Measurements from ENCODE around the gene TMEM269.

The TMEM269 gene

DNA sequence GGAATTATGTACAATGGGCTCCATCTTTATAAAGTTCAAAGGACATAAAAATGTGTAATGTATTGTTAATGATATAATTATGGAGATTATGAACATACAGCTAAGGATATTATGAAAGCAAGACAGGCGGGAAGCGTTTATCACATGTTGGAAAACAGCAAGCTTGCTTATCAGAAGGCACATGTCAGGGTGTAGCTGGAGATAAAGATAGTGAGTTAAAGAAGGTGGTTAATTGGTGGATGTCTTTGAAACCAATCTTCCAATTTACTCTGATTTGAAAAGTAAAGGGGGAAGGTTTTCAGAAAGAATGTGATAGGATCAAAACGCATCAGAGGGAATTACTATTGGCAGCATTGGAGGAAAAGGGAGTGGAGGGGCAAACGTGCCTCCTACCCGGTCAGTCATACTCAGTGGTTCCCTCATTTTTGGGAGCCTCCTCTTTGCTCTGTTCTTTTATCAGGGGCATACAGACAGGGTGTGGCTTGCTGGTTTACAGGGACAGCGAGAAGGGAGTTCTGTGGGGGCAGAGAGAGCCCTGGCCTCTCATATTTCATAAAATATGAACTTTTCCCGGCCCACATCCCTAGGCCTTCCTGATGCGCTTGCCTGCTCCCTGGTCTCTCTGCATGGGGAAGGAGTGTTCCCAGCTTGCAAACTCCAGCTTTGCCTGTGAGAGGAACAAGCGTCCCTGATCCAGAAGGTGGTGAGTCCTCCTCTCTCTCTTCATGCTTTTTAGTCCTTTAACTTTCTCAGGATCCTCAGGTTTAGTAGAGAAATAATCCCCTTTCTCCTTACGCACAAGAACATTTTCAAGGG is 40.5 kb downstream of the TMEM269 start:
- no peak for DNase-seq (ENCODE audit: low read depth)
- H3K4me3 ChIP-seq (ENCODE audit: low read depth, low read length): no peak overlapping the region
- TF ChIP-seq, protein P1, sequence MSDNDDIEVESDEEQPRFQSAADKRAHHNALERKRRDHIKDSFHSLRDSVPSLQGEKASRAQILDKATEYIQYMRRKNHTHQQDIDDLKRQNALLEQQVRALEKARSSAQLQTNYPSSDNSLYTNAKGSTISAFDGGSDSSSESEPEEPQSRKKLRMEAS (IDR thresholded peaks at IDR 0.05; ENCODE audit: low read depth, low read length): no peak
- TF ChIP-seq, protein P2, sequence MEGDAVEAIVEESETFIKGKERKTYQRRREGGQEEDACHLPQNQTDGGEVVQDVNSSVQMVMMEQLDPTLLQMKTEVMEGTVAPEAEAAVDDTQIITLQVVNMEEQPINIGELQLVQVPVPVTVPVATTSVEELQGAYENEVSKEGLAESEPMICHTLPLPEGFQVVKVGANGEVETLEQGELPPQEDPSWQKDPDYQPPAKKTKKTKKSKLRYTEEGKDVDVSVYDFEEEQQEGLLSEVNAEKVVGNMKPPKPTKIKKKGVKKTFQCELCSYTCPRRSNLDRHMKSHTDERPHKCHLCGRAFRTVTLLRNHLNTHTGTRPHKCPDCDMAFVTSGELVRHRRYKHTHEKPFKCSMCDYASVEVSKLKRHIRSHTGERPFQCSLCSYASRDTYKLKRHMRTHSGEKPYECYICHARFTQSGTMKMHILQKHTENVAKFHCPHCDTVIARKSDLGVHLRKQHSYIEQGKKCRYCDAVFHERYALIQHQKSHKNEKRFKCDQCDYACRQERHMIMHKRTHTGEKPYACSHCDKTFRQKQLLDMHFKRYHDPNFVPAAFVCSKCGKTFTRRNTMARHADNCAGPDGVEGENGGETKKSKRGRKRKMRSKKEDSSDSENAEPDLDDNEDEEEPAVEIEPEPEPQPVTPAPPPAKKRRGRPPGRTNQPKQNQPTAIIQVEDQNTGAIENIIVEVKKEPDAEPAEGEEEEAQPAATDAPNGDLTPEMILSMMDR (IDR thresholded peaks at IDR 0.05; ENCODE audit: low read depth, low read length): no peak
- TF ChIP-seq MYC (IDR thresholded peaks at IDR 0.05; ENCODE audit: low read depth, low read length) (no peak), POLR2A (IDR thresholded peaks at IDR 0.05; ENCODE audit: extremely low read depth, insufficient read length) (no peak)

DNA sequence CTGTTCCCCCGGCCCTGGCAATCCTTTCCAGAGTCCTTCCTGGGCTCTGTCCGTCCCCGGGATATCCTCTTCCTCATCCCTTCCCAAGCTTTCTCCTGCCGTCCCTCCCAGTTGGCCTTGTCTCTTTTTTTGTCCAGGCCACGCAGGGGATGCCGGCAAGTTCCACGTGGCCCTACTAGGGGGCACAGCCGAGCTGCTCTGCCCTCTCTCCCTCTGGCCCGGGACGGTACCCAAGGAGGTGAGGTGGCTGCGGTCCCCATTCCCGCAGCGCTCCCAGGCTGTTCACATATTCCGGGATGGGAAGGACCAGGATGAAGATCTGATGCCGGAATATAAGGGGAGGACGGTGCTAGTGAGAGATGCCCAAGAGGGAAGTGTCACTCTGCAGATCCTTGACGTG is 45.8 kb downstream of the TMEM269 start:
- no peak overlapping the region for H3K4me3 ChIP-seq (ENCODE audit: low read depth, low read length)
- TF ChIP-seq POLR2A (IDR thresholded peaks at IDR 0.05; ENCODE audit: extremely low read depth, insufficient read length): no peak
- TF ChIP-seq, protein P2 (IDR thresholded peaks at IDR 0.05; ENCODE audit: low read depth, low read length): no peak
- TF ChIP-seq, protein P1 (IDR thresholded peaks at IDR 0.05; ENCODE audit: low read depth, low read length): no peak
- TF ChIP-seq MYC (IDR thresholded peaks at IDR 0.05; ENCODE audit: low read depth, low read length): no peak
- no peak for DNase-seq (ENCODE audit: low read depth)

DNA sequence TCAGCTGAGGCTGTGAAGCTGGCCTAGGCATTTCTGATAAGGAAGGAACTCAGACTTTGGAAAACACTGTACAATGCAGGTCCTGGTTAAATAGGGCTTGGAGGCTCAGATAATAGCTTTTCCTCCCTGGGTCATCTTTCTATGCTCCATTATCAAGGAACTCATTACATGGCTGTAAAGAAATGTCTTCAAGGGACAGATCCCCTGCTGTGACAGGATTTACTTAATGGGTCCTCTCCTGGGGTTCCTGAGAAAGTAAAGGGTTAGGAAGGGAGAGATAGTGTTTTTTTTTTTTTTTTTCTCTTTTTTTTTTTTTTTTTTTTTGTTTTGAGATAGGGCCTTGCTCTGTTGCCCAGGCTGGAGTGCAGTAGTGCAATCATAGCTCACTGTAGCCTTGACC is 46.5 kb downstream of the TMEM269 start:
- DNase-seq (ENCODE audit: low read depth): no peak
- TF ChIP-seq, protein P2 (IDR thresholded peaks at IDR 0.05; ENCODE audit: low read depth, low read length): no peak
- TF ChIP-seq MYC (IDR thresholded peaks at IDR 0.05; ENCODE audit: low read depth, low read length) (no peak), POLR2A (IDR thresholded peaks at IDR 0.05; ENCODE audit: extremely low read depth, insufficient read length) (no peak)
- TF ChIP-seq, protein P1 (IDR thresholded peaks at IDR 0.05; ENCODE audit: low read depth, low read length): no peak
- no peak overlapping the region for H3K4me3 ChIP-seq (ENCODE audit: low read depth, low read length)

DNA sequence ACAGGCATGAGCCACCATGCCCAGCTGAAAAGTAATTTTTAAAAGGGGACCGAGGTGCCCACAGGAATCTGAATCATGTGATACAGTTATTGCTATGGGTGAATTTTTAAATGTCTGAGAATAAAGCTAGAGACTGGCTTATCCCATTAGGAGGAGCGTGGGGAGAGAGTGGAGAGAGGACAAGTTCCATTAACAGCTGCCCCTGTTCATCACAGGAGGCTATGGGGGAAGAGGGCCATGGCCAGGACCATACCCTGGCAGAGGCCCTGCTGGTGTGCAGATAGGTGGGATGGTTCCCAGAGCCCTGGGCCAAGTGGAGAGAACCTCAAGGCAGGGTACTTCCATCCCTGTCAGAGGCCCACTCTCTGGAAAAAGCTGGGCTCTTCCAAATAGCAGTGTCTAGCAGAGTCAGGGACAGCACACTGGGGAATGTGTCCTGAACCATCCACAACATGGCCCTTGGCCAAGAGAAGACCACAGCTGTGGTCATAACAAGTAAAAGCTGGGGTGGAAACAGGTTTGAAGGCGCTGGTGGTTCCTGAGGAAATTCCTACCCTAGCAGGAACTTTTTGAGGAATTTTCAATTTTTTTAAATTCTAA is 48.0 kb downstream of the TMEM269 start:
- TF ChIP-seq, protein P2 (IDR thresholded peaks at IDR 0.05; ENCODE audit: low read depth, low read length): no peak
- TF ChIP-seq MYC (IDR thresholded peaks at IDR 0.05; ENCODE audit: low read depth, low read length) (no peak), POLR2A (IDR thresholded peaks at IDR 0.05; ENCODE audit: extremely low read depth, insufficient read length) (no peak)
- TF ChIP-seq, protein P1 (IDR thresholded peaks at IDR 0.05; ENCODE audit: low read depth, low read length): no peak
- no peak overlapping the region for H3K4me3 ChIP-seq (ENCODE audit: low read depth, low read length)
- no peak for DNase-seq (ENCODE audit: low read depth)

DNA sequence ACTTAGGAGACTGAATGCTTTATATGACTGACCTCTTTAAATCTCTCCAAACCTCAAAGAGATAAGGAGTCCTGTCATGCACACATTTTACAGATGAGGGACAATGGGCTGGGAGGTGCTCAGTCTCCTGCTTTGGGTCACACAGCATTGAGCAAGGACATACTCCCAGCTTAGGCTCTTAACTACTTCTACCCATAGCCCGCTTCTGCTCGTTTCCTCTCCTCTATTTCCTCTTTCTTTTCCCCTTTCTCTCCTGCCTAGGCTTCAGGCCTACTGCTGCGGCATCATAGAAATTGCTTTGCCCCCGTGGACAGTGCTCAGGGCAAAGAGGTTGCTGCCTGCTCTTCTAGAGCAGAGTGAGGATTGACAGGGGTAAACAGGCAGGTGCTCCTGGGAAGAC is 49.2 kb downstream of the TMEM269 start:
- TF ChIP-seq, protein P2 (IDR thresholded peaks at IDR 0.05; ENCODE audit: low read depth, low read length): no peak
- TF ChIP-seq, protein P1 (IDR thresholded peaks at IDR 0.05; ENCODE audit: low read depth, low read length): no peak
- peak; percentile 20 for DNase-seq (ENCODE audit: low read depth)
- no peak overlapping the region for H3K4me3 ChIP-seq (ENCODE audit: low read depth, low read length)

All from NB4 (cell line).